WTC11 (cell line): ENCODE measurements around the gene GATAD2A. TPM values are rescaled to one million over a fixed set of nuclear protein-coding genes. Genes with fewer than 3 reads are reported as not detected.

Experiments used
- ATAC-seq: fragments of 200-7000 bp; cut with Tn5 transposase; 2 replicates; pipeline ENCODE4 v1.10.0; 2021; ENCODE audit warnings: mild to moderate bottlenecking, moderate library complexity
- CTCF ChIA-PET: fragments of 300-600 bp; sonication (Branson Sonifier 250); formaldehyde crosslinking; loops from one replicate; lab custom pipeline; 2021; ENCODE audit warnings: antibody characterized with exemption; lab: Charles Lee
- POLR2A ChIA-PET: fragments of 350-600 bp; sonication (Branson Sonifier 250); formaldehyde crosslinking; loops from one replicate; lab custom pipeline; 2021; ENCODE audit warnings: antibody characterized with exemption; lab: Charles Lee
- DNase-seq: peaks from one replicate; pipeline ENCODE4 v3.0.0; 2021; ENCODE audit warnings: low spot score
- H3K27ac Mint-ChIP-seq: 2 replicates; pipeline ENCODE4 v1.8.0; 2021; ENCODE audit warnings: mixed read lengths
- H3K27me3 Mint-ChIP-seq: 2 replicates; pipeline ENCODE4 v1.8.0; 2021; ENCODE audit warnings: low read depth, mild to moderate bottlenecking, moderate library complexity, mixed read lengths
- H3K36me3 Mint-ChIP-seq: 2 replicates; pipeline ENCODE4 v1.8.0; 2021; ENCODE audit warnings: mixed read lengths
- H3K4me1 Mint-ChIP-seq: 2 replicates; pipeline ENCODE4 v1.8.0; 2022; ENCODE audit warnings: mixed read lengths
- H3K4me3 Mint-ChIP-seq: 2 replicates; pipeline ENCODE4 v1.8.0; 2021; ENCODE audit warnings: mild to moderate bottlenecking, moderate library complexity, mixed read lengths
- H3K9me3 Mint-ChIP-seq: 2 replicates; pipeline ENCODE4 v1.8.0; 2021; ENCODE audit warnings: mixed read lengths
- ATF2 ChIP-seq: sonication (generic); formaldehyde crosslinking; IDR thresholded peaks from 2 replicates; pipeline ENCODE4 v1.8.1; 2022; ENCODE audit warnings: low read depth, missing genetic modification reagents, borderline replicate concordance
- CBFB ChIP-seq: sonication (generic); formaldehyde crosslinking; IDR thresholded peaks from 2 replicates; pipeline ENCODE4 v1.8.1; 2022; ENCODE audit warnings: mild to moderate bottlenecking, low read depth, missing genetic modification reagents
- ERG ChIP-seq: fragments of 250-450 bp; sonication (Bioruptor Pico); IDR thresholded peaks from 2 replicates; pipeline ENCODE4 v1.8.0; 2021; ENCODE audit warnings: mild to moderate bottlenecking
- ETV6 ChIP-seq: sonication (generic); formaldehyde crosslinking; IDR thresholded peaks from 2 replicates; pipeline ENCODE4 v1.8.1; 2022; ENCODE audit warnings: mild to moderate bottlenecking, missing genetic modification reagents
- GABPB1 ChIP-seq: sonication (generic); formaldehyde crosslinking; IDR thresholded peaks from 2 replicates; pipeline ENCODE4 v1.8.1; 2023; ENCODE audit warnings: mild to moderate bottlenecking, missing genetic modification reagents
- JAZF1 ChIP-seq: fragments of 250-450 bp; sonication (Bioruptor Pico); IDR thresholded peaks from 2 replicates; pipeline ENCODE4 v1.9.0; 2021; ENCODE audit warnings: moderate library complexity, mild to moderate bottlenecking, inconsistent platforms
- PRDM15 ChIP-seq: sonication (generic); formaldehyde crosslinking; IDR thresholded peaks from 2 replicates; pipeline ENCODE4 v1.8.0; 2022; ENCODE audit warnings: missing genetic modification reagents
- RORB ChIP-seq: fragments of 250-450 bp; sonication (Bioruptor Pico); IDR thresholded peaks from 2 replicates; pipeline ENCODE4 v1.9.0; 2021; ENCODE audit warnings: mild to moderate bottlenecking
- ZNF281 ChIP-seq: sonication (generic); formaldehyde crosslinking; IDR thresholded peaks from 2 replicates; pipeline ENCODE4 v1.8.0; 2023; ENCODE audit warnings: mild to moderate bottlenecking, missing genetic modification reagents
- ZNF423 ChIP-seq: fragments of 250-450 bp; sonication (Bioruptor Pico); IDR thresholded peaks from 2 replicates; pipeline ENCODE4 v2.1.2; 2022; ENCODE audit warnings: mild to moderate bottlenecking, moderate library complexity
- total RNA-seq: library from RNA; stranded (reverse); gene quantifications from 3 replicates; pipeline ENCODE4 v1.2.3, GENCODE V29; 2021
- TF ChIP-seq, protein P1 (sequence below): sonication (generic); formaldehyde crosslinking; conservative IDR thresholded peaks from 2 replicates; pipeline ENCODE4 v1.8.1; 2022; ENCODE audit warnings: mild to moderate bottlenecking, missing genetic modification reagents
- TF ChIP-seq, protein P2 (sequence below): sonication (generic); formaldehyde crosslinking; IDR thresholded peaks from 2 replicates; pipeline ENCODE4 v1.8.1; 2022; ENCODE audit warnings: mild to moderate bottlenecking, missing genetic modification reagents, moderate library complexity, borderline replicate concordance

The GATAD2A gene
- total RNA-seq, 1 experiment from 2014 or later: 209 TPM

- TF ChIP-seq, protein P1, sequence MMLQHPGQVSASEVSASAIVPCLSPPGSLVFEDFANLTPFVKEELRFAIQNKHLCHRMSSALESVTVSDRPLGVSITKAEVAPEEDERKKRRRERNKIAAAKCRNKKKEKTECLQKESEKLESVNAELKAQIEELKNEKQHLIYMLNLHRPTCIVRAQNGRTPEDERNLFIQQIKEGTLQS (CRISPR knock-in tag): no peak
- no peak for TF ChIP-seq GABPB1 (CRISPR knock-in tag)
Measured at GRCh38 chr19:19533841-19534240, 128.4 kb downstream of the GATAD2A start (continued).

DNA sequence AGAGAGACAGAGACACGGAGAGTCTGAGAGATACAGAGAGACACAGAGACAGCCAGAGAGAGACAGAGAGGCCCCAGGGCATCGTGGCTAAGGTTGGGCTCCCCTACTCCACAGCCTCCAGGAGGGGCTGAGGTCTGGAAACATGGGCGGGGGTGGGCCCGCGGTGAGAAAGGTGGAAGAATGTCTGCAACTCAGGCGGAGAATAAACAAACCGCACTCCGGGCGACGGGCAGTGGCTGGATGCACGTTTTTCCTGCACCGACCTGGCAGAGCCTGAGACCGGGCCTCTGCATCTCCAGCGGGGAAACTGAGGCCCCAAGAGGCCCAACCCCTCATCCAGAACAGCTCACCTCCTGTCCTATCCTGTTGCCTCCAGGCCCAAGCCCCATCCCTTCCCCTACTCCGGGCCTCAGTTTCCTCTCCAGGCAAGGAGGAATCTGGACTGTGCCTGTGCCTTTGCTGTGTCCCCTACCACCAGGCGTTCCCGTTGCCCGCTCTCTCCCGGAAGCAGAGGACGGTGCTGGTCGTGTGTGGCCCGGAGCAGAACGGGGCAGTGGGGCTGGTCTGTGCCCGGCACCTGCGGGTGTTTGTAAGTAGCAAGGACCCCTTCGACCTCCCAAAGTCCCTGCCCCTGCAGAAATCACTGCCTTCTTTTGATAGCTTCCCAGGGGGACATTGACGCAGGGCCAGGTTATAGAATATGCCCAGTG is 129.2 kb downstream of the GATAD2A start:
- H3K36me3 Mint-ChIP-seq: no peaks in the 10 kb centered on the region
- no peak overlapping the region for H3K4me3 Mint-ChIP-seq
- ChIA-PET POLR2A (interaction anchor here (0.6 kb wide), 1 partner anchor 73 kb away, joined by 3 read pairs; no protein-coding TSS in a partner anchor), CTCF (interaction anchor here (0.8 to 14.4 kb wide), 3 partner anchors 19 to 109 kb away, joined by 3 to 408 read pairs (median 4); partner anchors contain the start of gene GMIP)
- TF ChIP-seq PRDM15 (CRISPR knock-in tag) (no peak), CBFB (CRISPR knock-in tag) (no peak), ETV6 (no peak), ATF2 (CRISPR knock-in tag) (no peak), ZNF281 (CRISPR knock-in tag) (no peak), JAZF1 (CRISPR knock-in tag) (no peak), RORB (CRISPR knock-in tag) (no peak), ZNF423 (no peak), ERG (no peak)
- TF ChIP-seq, protein P2, sequence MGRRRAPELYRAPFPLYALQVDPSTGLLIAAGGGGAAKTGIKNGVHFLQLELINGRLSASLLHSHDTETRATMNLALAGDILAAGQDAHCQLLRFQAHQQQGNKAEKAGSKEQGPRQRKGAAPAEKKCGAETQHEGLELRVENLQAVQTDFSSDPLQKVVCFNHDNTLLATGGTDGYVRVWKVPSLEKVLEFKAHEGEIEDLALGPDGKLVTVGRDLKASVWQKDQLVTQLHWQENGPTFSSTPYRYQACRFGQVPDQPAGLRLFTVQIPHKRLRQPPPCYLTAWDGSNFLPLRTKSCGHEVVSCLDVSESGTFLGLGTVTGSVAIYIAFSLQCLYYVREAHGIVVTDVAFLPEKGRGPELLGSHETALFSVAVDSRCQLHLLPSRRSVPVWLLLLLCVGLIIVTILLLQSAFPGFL (CRISPR knock-in tag): no peak
- H3K4me1 Mint-ChIP-seq: peaks cover 24% of the 10 kb centered on the region
- DNase-seq (no peak), ATAC-seq (no peak)
- peaks cover 28% of the 10 kb centered on the region for H3K27me3 Mint-ChIP-seq
- no peak overlapping the region for H3K27ac Mint-ChIP-seq
- no peaks in the 10 kb centered on the region for H3K9me3 Mint-ChIP-seq
